AG08396 (cell line): Measurements from ENCODE around the gene CXorf38.
"Not testable (repeated sequence)": the region's sequence is repeated elsewhere in the genome, so short reads cannot be mapped to it uniquely, and the experiment has no call there.

Source experiments
- DNase-seq: peaks from one replicate; pipeline ENCODE4 v3.0.0; 2012; ENCODE audit warnings: low spot score, mixed read lengths

The CXorf38 gene

GRCh38 chrX:40625294-40625693 lies 22.1 kb downstream of the CXorf38 start:
- no peak for DNase-seq

GRCh38 chrX:40623665-40624064 lies 23.7 kb downstream of the CXorf38 start:
- no peak for DNase-seq

GRCh38 chrX:40623139-40623536 lies 24.2 kb downstream of the CXorf38 start, which contains the start of gene MPC1L:
Gene MPC1L (plus strand): TSS chrX:40623428. CDS start chrX:40623566, 138 bp downstream.
- DNase-seq: no peak

- no peak for DNase-seq
Observed at GRCh38 chrX:40622479-40623138, 24.8 kb downstream of the CXorf38 start.

GRCh38 chrX:40617566-40617965 lies 29.8 kb downstream of the CXorf38 start:
- no peak for DNase-seq

- DNase-seq: no peak
Observed at GRCh38 chrX:40615976-40616375, 31.4 kb downstream of the CXorf38 start.

GRCh38 chrX:40612511-40612910 lies 34.9 kb downstream of the CXorf38 start:
- DNase-seq: no peak

GRCh38 chrX:40607381-40607780 lies 40.0 kb downstream of the CXorf38 start:
- DNase-seq: no peak

- DNase-seq: no peak
Observed at GRCh38 chrX:40603446-40603845, 43.9 kb downstream of the CXorf38 start.

GRCh38 chrX:40589616-40590321 lies 57.6 kb downstream of the CXorf38 start:
- not testable (repeated sequence) for DNase-seq

- not testable (repeated sequence) for DNase-seq
Observed at GRCh38 chrX:40587623-40588022, 59.7 kb downstream of the CXorf38 start.

- no peak for DNase-seq
Observed at GRCh38 chrX:40582811-40583210, 64.5 kb downstream of the CXorf38 start.

GRCh38 chrX:40582178-40582577 lies 65.2 kb downstream of the CXorf38 start:
- not testable (repeated sequence) for DNase-seq

GRCh38 chrX:40581336-40581920 lies 65.9 kb downstream of the CXorf38 start:
- DNase-seq: no peak

- DNase-seq: peak; percentile 92
Observed at GRCh38 chrX:40580537-40581335, 66.6 kb downstream of the CXorf38 start, which contains the start of gene ATP6AP2. Gene ATP6AP2 (plus strand): TSS chrX:40580970. CDS start chrX:40581066, 96 bp downstream.

GRCh38 chrX:40579900-40580536 lies 67.3 kb downstream of the CXorf38 start:
- no peak for DNase-seq

GRCh38 chrX:40579141-40579540 lies 68.2 kb downstream of the CXorf38 start:
- no peak for DNase-seq

- DNase-seq: no peak
Observed at GRCh38 chrX:40578039-40578695, 69.2 kb downstream of the CXorf38 start.
